IMR-90 (cell line): ENCODE results near the gene GATD1. TPM values are rescaled to one million over a fixed set of nuclear protein-coding genes. Genes with fewer than 3 reads are reported as not detected.

ENCODE experiments used
- ATAC-seq: fragments of 200-7000 bp; cut with Tn5 transposase; 2 replicates; pipeline ENCODE4 v1.9.1; 2020; ENCODE audit warnings: low read depth, mild to moderate bottlenecking, moderate library complexity
- BruUV-seq: library from RNA; stranded (reverse); fragments of 400-500 nt; replicated peaks from 2 replicates; lab custom pipeline; 2021; lab: Mats Ljungman, UMichigan
- CTCF ChIA-PET: fragments of 300-600 bp; formaldehyde crosslinking; extraction: SDS; loops from one replicate; lab custom pipeline; 2021; ENCODE audit warnings: antibody characterized with exemption; lab: Yijun Ruan, JAX
- POLR2A ChIA-PET: fragments of 300-600 bp; sonication (Branson Sonifier 250); formaldehyde crosslinking; loops from one replicate; lab custom pipeline; 2022; ENCODE audit warnings: antibody characterized with exemption; ENCODE audit not compliant: unreplicated experiment; lab: Charles Lee
- DNase-seq: peaks from one replicate; pipeline ENCODE4 v3.0.0; 2013
- H2AFZ ChIP-seq: replicated peaks from 2 replicates; pipeline ENCODE3; 2013; ENCODE audit warnings: low read length, mild to moderate bottlenecking; ENCODE audit not compliant: poor library complexity
- H2AK5ac ChIP-seq: 2 replicates; pipeline ENCODE4 v1.6.1; 2013; ENCODE audit warnings: low read depth, low read length, inconsistent platforms
- H2AK9ac ChIP-seq: replicated peaks from 2 replicates; pipeline ENCODE3; 2013; ENCODE audit warnings: mild to moderate bottlenecking, low read depth, low read length, moderate library complexity; ENCODE audit not compliant: poor library complexity
- H2BK120ac ChIP-seq: 2 replicates; pipeline ENCODE4 v1.6.1; 2013; ENCODE audit warnings: low read depth, low read length, inconsistent platforms
- H2BK15ac ChIP-seq: 3 replicates; pipeline ENCODE4 v1.6.1; 2013; ENCODE audit warnings: low read depth, low read length, inconsistent platforms
- H2BK20ac ChIP-seq: 2 replicates; pipeline ENCODE4 v1.6.1; 2013; ENCODE audit warnings: low read depth, mild to moderate bottlenecking, inconsistent platforms, low read length, moderate library complexity
- H2BK5ac ChIP-seq: 2 replicates; pipeline ENCODE4 v1.6.1; 2013; ENCODE audit warnings: mild to moderate bottlenecking, low read depth, low read length, inconsistent platforms; ENCODE audit not compliant: poor library complexity, severe bottlenecking
- H3K14ac ChIP-seq: replicated peaks from 2 replicates; pipeline ENCODE4 v1.6.1; 2013; ENCODE audit warnings: low read depth, low read length, inconsistent platforms
- H3K18ac ChIP-seq: 2 replicates; pipeline ENCODE4 v1.6.1; 2013; ENCODE audit warnings: low read depth, low read length, control low read depth
- H3K23ac ChIP-seq: 2 replicates; pipeline ENCODE4 v1.6.1; 2013; ENCODE audit warnings: low read depth, low read length, inconsistent platforms
- H3K27ac ChIP-seq: 2 replicates; pipeline ENCODE4 v1.5.1; 2013; ENCODE audit warnings: mild to moderate bottlenecking, control low read depth, low read length; ENCODE audit not compliant: insufficient read depth
- H3K27me3 ChIP-seq: 2 replicates; pipeline ENCODE4 v1.6.1; 2013; ENCODE audit warnings: low read length; ENCODE audit not compliant: control insufficient read depth, insufficient read depth
- H3K36me3 ChIP-seq: 2 replicates; pipeline ENCODE4 v1.6.1; 2013; ENCODE audit warnings: low read length, mixed read lengths; ENCODE audit not compliant: control insufficient read depth, insufficient read depth
- H3K4ac ChIP-seq: 2 replicates; pipeline ENCODE4 v1.6.1; 2013; ENCODE audit warnings: low read depth, low read length, inconsistent platforms
- H3K4me1 ChIP-seq: 2 replicates; pipeline ENCODE4 v1.6.1; 2013; ENCODE audit warnings: low read length, mixed read lengths; ENCODE audit not compliant: control insufficient read depth, insufficient read depth
- H3K4me2 ChIP-seq: 2 replicates; pipeline ENCODE4 v1.6.1; 2013; ENCODE audit warnings: low read depth, mild to moderate bottlenecking, control low read depth, low read length, moderate library complexity
- H3K4me3 ChIP-seq: 2 replicates; pipeline ENCODE4 v1.5.1; 2013; ENCODE audit warnings: low read depth, mild to moderate bottlenecking, control low read depth, low read length, moderate library complexity; ENCODE audit not compliant: insufficient read depth
- H3K56ac ChIP-seq: 2 replicates; pipeline ENCODE4 v1.6.1; 2013; ENCODE audit warnings: low read length, inconsistent platforms; ENCODE audit not compliant: insufficient read depth; ENCODE audit errors: extremely low read depth
- H3K79me1 ChIP-seq, 2 experiments: 2 replicates each; pipeline ENCODE4 v1.6.1; 2013; ENCODE audit warnings: low read length in 2 of 2, inconsistent platforms in 1 of 2, low read depth in 1 of 2
- H3K9ac ChIP-seq: 2 replicates; pipeline ENCODE4 v1.6.1; 2013; ENCODE audit warnings: low read depth, low read length, control low read depth
- H3K9me1 ChIP-seq: 2 replicates; pipeline ENCODE4 v1.6.1; 2013; ENCODE audit warnings: low read length, inconsistent platforms; ENCODE audit not compliant: insufficient read depth
- H3K9me3 ChIP-seq: 2 replicates; pipeline ENCODE4 v1.6.1; 2013; ENCODE audit warnings: low read length; ENCODE audit not compliant: control insufficient read depth, insufficient read depth
- H4K20me1 ChIP-seq: 2 replicates; pipeline ENCODE4 v1.6.1; 2013; ENCODE audit warnings: low read length, inconsistent platforms; ENCODE audit not compliant: insufficient read depth
- H4K5ac ChIP-seq: 2 replicates; pipeline ENCODE4 v1.6.1; 2013; ENCODE audit warnings: mild to moderate bottlenecking, low read depth, low read length, control low read depth
- H4K8ac ChIP-seq, 2 experiments: 2 replicates each; pipeline ENCODE4 v1.6.1; 2013; ENCODE audit warnings: low read depth in 2 of 2, low read length in 2 of 2, control low read depth in 1 of 2, inconsistent platforms in 1 of 2
- H4K91ac ChIP-seq: 2 replicates; pipeline ENCODE4 v1.6.1; 2013; ENCODE audit warnings: low read depth, low read length, inconsistent platforms; ENCODE audit not compliant: insufficient read depth
- CTCF ChIP-seq: conservative IDR thresholded peaks from 2 replicates; pipeline ENCODE4 v1.5.1; 2012; ENCODE audit warnings: mild to moderate bottlenecking, low read depth, low read length, improper control_type of control experiment
- FOS ChIP-seq: fragments of 150-350 bp; IDR thresholded peaks from 2 replicates; pipeline ENCODE4 v1.6.1; 2016; ENCODE audit warnings: low read depth, low read length
- MAFK ChIP-seq: IDR thresholded peaks from 2 replicates; pipeline ENCODE4 v1.6.1; 2012; ENCODE audit warnings: low read depth, low read length, improper control_type of control experiment
- MAZ ChIP-seq: IDR thresholded peaks from 2 replicates; pipeline ENCODE4 v1.6.1; 2012; ENCODE audit warnings: low read depth, mild to moderate bottlenecking, low read length, improper control_type of control experiment, moderate library complexity, borderline replicate concordance
- MXI1 ChIP-seq: IDR thresholded peaks from 2 replicates; pipeline ENCODE4 v1.6.1; 2012; ENCODE audit warnings: low read depth, mild to moderate bottlenecking, low read length, moderate library complexity, borderline replicate concordance
- NFE2L2 ChIP-seq: fragments of 150-350 bp; IDR thresholded peaks from 2 replicates; pipeline ENCODE4 v1.6.1; 2016; ENCODE audit warnings: low read depth, mild to moderate bottlenecking, low read length
- POLR2A ChIP-seq: IDR thresholded peaks from 2 replicates; pipeline ENCODE4 v1.6.1; 2012; ENCODE audit warnings: mild to moderate bottlenecking, low read depth, low read length
- RAD21 ChIP-seq: IDR thresholded peaks from 2 replicates; pipeline ENCODE4 v1.6.1; 2012; ENCODE audit warnings: low read length, improper control_type of control experiment
- RCOR1 ChIP-seq: IDR thresholded peaks from 2 replicates; pipeline ENCODE4 v1.6.1; 2012; ENCODE audit warnings: mild to moderate bottlenecking, low read length, improper control_type of control experiment; ENCODE audit not compliant: insufficient replicate concordance
- RFX5 ChIP-seq: IDR thresholded peaks from 2 replicates; pipeline ENCODE4 v1.8.0; 2012; ENCODE audit warnings: low read depth, mild to moderate bottlenecking, low read length, moderate library complexity
- SMC3 ChIP-seq: fragments of 150-350 bp; IDR thresholded peaks from 2 replicates; pipeline ENCODE4 v1.6.1; 2016; ENCODE audit warnings: low read depth, mild to moderate bottlenecking, antibody characterized with exemption, low read length, moderate library complexity
- USF2 ChIP-seq: fragments of 150-350 bp; IDR thresholded peaks from 2 replicates; pipeline ENCODE4 v1.6.1; 2017; ENCODE audit warnings: mild to moderate bottlenecking, antibody characterized with exemption, low read length, low read depth
- WGBS, 2 experiments: methylation state at CpG; one replicate each; pipeline versions ENCODE4 v1.1.5 to v1.1.7; 2013; ENCODE audit warnings: missing lambda C conversion rate in 2 of 2; ENCODE audit not compliant: insufficient read length in 1 of 2; ENCODE audit errors: extremely low coverage in 2 of 2; 5-methylcytosine and 5-hydroxymethylcytosine counted together
- dilution Hi-C: fragments of 300-500 bp; cut with HindIII; formaldehyde crosslinking; loops from one replicate; pipeline ENCODE4 v1.14.3; 2018; ENCODE audit warnings: low sequenced_read_pairs; ENCODE audit not compliant: unreplicated experiment
- in situ Hi-C: fragments of 300-500 bp; cut with MboI; formaldehyde crosslinking; loops from 3 replicates; pipeline ENCODE4 v1.14.3; 2019; ENCODE audit warnings: low sequenced_read_pairs, inconsistent platforms, mixed read lengths
- intact Hi-C: fragments of 100-400 bp; cut with micrococcal nuclease; formaldehyde crosslinking; loops from 2 replicates; pipeline ENCODE4 v1.10.0; 2022
- polyA plus RNA-seq, 3 experiments: library from polyadenylated mRNA; depleted of rRNA; stranded (reverse); fragments of >200 nt; gene quantifications; 2 replicates each; pipeline ENCODE4 v1.2.3, GENCODE V29; 2012; ENCODE audit warnings: low replicate concordance in 1 of 3
- total RNA-seq: library from RNA; depleted of rRNA; stranded (reverse); fragments of >200 nt; gene quantifications from 2 replicates; pipeline ENCODE4 v1.2.3, GENCODE V29; 2012

GATD1 gene
- total and polyA plus RNA-seq, 2 of the 4 experiments (the other 2 are of a cell fraction) = 3.0 to 52.5 TPM

GRCh38 chr11:812390-812789 lies 35.1 kb upstream of the GATD1 start:
- Histone ChIP-seq H3K9me1 (no peaks in the 10 kb centered on the region), H3K27ac (no peak overlapping the region), H2BK15ac (no peak overlapping the region), H3K4ac (no peak overlapping the region), H4K91ac (no peak overlapping the region), H2AK5ac (no peak overlapping the region), H3K27me3 (no peaks in the 10 kb centered on the region), H3K23ac (no peak overlapping the region), H4K20me1 (peaks cover 38% of the 10 kb centered on the region), H3K9me3 (no peaks in the 10 kb centered on the region), H2BK5ac (no peak overlapping the region), H3K9ac (no peak overlapping the region), H3K14ac (no peak overlapping the region), H3K18ac (no peak overlapping the region), H2BK120ac (no peak overlapping the region), H4K8ac (no peak overlapping the region), H3K56ac (no peak overlapping the region), H3K79me1 (peaks cover 27 to 53% of the 10 kb centered on the region in 2 experiments), H3K4me2 (no peak overlapping the region), H3K4me3 (no peak overlapping the region), H2BK20ac (no peak overlapping the region), H2AFZ (no peak overlapping the region), H4K5ac (no peak overlapping the region), H3K4me1 (peaks cover 6% of the 10 kb centered on the region), H3K36me3 (peaks cover 30% of the 10 kb centered on the region), H2AK9ac (no peak overlapping the region)
- no peak for DNase-seq
- in situ Hi-C loops = no loop called here
- ChIA-PET POLR2A (no interaction called here), CTCF (no interaction called here)
- BruUV-seq = no TSS peak
- no peak for ATAC-seq
- no CpG with 5 or more reads among the region's 3 CpGs for WGBS, 2 experiments
- intact Hi-C loops = no loop called here
- dilution Hi-C loops = no loop called here
- TF ChIP-seq RCOR1 (no peak), RAD21 (no peak), POLR2A (no peak), RFX5 (no peak), MXI1 (no peak), CTCF (no peak), USF2 (no peak), FOS (no peak), NFE2L2 (no peak), MAZ (no peak), MAFK (no peak), SMC3 (no peak)
